HCT116 (cell line): ENCODE data around the gene FLACC1. TPM values are rescaled to one million over a fixed set of nuclear protein-coding genes. Genes with fewer than 3 reads are reported as not detected.

Experiments
- ATAC-seq: fragments of 200-7000 bp; cut with Tn5 transposase; 2 replicates; pipeline ENCODE4 v1.9.1; 2020; ENCODE audit warnings: mild to moderate bottlenecking, moderate library complexity
- BruUV-seq: library from RNA; stranded (reverse); fragments of 400-500 nt; replicated peaks from 2 replicates; lab custom pipeline; 2021; lab: Mats Ljungman, UMichigan
- CTCF ChIA-PET: fragments of 300-600 bp; sonication (Branson Sonifier 250); formaldehyde crosslinking; loops from one replicate; lab custom pipeline; 2021; ENCODE audit warnings: antibody characterized with exemption; lab: Charles Lee
- POLR2A ChIA-PET: fragments of 300-600, 350-600 bp; sonication (Branson Sonifier 250); formaldehyde crosslinking; loops from one replicate; lab custom pipeline; 2021; ENCODE audit warnings: antibody characterized with exemption; lab: Charles Lee
- RAD21 ChIA-PET, 2 experiments: fragments of 300-600 bp; sonication (Branson Sonifier 250); formaldehyde crosslinking; loops; one replicate each; lab custom pipeline; 2023; ENCODE audit warnings: low total read pairs in 2 of 2; ENCODE audit not compliant: uncharacterized antibody in 2 of 2, unreplicated experiment in 2 of 2, low non-redundant PET in 1 of 2; lab: Charles Lee
- DNase-seq: peaks from one replicate; pipeline ENCODE4 v3.0.0-alpha.2; 2010; ENCODE audit warnings: low read depth, low spot score
- H2AFZ ChIP-seq: fragments of 200-600 bp; shearing (Covaris generic), sonication (generic); 2 replicates; pipeline ENCODE4 v1.6.1; 2017; ENCODE audit warnings: low read depth, mixed run types, mixed read lengths, antibody characterized with exemption, low read length; ENCODE audit not compliant: poor library complexity, severe bottlenecking
- H3K27ac ChIP-seq: 2 replicates; pipeline ENCODE4 v1.5.1; 2012; ENCODE audit warnings: low read depth, low read length
- H3K27me3 ChIP-seq: fragments of 200-600 bp; sonication (generic); 2 replicates; pipeline ENCODE4 v1.6.1; 2016; ENCODE audit warnings: mixed run types, low read length, mixed read lengths; ENCODE audit not compliant: insufficient read depth
- H3K36me3 ChIP-seq, 2 experiments: fragments of 200-500 bp in 1 of 2; fragments of 200-600 bp in 1 of 2; sonication (Bioruptor generic) in 1 of 2; sonication (generic) in 1 of 2; 2 replicates each; pipeline versions ENCODE4 v1.5.1 to v1.6.1; 2014 to 2016; ENCODE audit warnings: low read length in 2 of 2, inconsistent platforms in 1 of 2, mixed read lengths in 1 of 2, mixed run types in 1 of 2; ENCODE audit not compliant: insufficient read depth in 2 of 2, control insufficient read depth in 1 of 2
- H3K4me1 ChIP-seq, 2 experiments: fragments of 200-600 bp in 1 of 2; sonication (generic) in 1 of 2; 2 replicates each; pipeline versions ENCODE4 v1.5.1 to v1.6.1; 2012 to 2017; ENCODE audit warnings: low read length in 2 of 2, inconsistent platforms in 1 of 2, mild to moderate bottlenecking in 1 of 2, mixed read lengths in 1 of 2, mixed run types in 1 of 2, moderate library complexity in 1 of 2; ENCODE audit not compliant: insufficient read depth in 2 of 2, control insufficient read depth in 1 of 2
- H3K4me2 ChIP-seq: fragments of 200-600 bp; sonication (generic); 2 replicates; pipeline ENCODE4 v1.6.1; 2017; ENCODE audit warnings: mixed run types, low read length, mixed read lengths
- H3K4me3 ChIP-seq, 2 experiments: fragments of 200-600 bp in 1 of 2; sonication (generic) in 1 of 2; replicated peaks in 1 of 2; 2 replicates each; pipeline ENCODE4 v1.5.1; 2011 to 2016; ENCODE audit warnings: low read length in 2 of 2, control low read depth in 1 of 2, low read depth in 1 of 2, mild to moderate bottlenecking in 1 of 2, mixed read lengths in 1 of 2, mixed run types in 1 of 2
- H3K79me2 ChIP-seq: fragments of 200-600 bp; sonication (generic); 2 replicates; pipeline ENCODE4 v1.6.1; 2017; ENCODE audit warnings: mild to moderate bottlenecking, mixed run types, low read length, moderate library complexity, mixed read lengths; ENCODE audit not compliant: insufficient read depth
- H3K9ac ChIP-seq: fragments of 200-600 bp; sonication (generic); 2 replicates; pipeline ENCODE4 v1.6.1; 2016; ENCODE audit warnings: low read length, mixed read lengths
- H3K9me2 ChIP-seq: fragments of 200-600 bp; sonication (generic), shearing (Covaris generic); 2 replicates; pipeline ENCODE4 v1.6.1; 2017; ENCODE audit warnings: mixed run types, mild to moderate bottlenecking, moderate library complexity; ENCODE audit not compliant: insufficient read depth
- H3K9me3 ChIP-seq, 2 experiments: fragments of 200-500 bp in 1 of 2; fragments of 200-600 bp in 1 of 2; sonication (Bioruptor generic) in 1 of 2; sonication (generic) in 1 of 2; 2 replicates each; pipeline ENCODE4 v1.6.1; 2014 to 2017; ENCODE audit warnings: low read length in 2 of 2, mixed read lengths in 2 of 2, inconsistent platforms in 1 of 2, low read depth in 1 of 2, mild to moderate bottlenecking in 1 of 2, mixed run types in 1 of 2, moderate library complexity in 1 of 2; ENCODE audit not compliant: control insufficient read depth in 1 of 2, insufficient read depth in 1 of 2
- H4K20me1 ChIP-seq: fragments of 200-600 bp; sonication (generic), shearing (Covaris generic); 2 replicates; pipeline ENCODE4 v1.6.1; 2017; ENCODE audit warnings: mixed run types, mild to moderate bottlenecking, moderate library complexity; ENCODE audit not compliant: insufficient read depth
- CBX3 ChIP-seq: IDR thresholded peaks from 2 replicates; pipeline ENCODE4 v1.6.1; 2012; ENCODE audit warnings: low read depth
- CEBPB ChIP-seq: IDR thresholded peaks from 2 replicates; pipeline ENCODE4 v1.6.1; 2012; ENCODE audit warnings: low read depth
- ELF1 ChIP-seq: IDR thresholded peaks from 2 replicates; pipeline ENCODE4 v1.6.1; 2012; ENCODE audit warnings: low read depth, borderline replicate concordance
- EZH2 ChIP-seq: fragments of 200-600 bp; sonication (generic); IDR thresholded peaks from 2 replicates; pipeline ENCODE4 v1.6.1; 2017; ENCODE audit warnings: antibody characterized with exemption, mixed run types
- FOSL1 ChIP-seq: IDR thresholded peaks from 2 replicates; pipeline ENCODE4 v1.6.1; 2012; ENCODE audit warnings: low read depth
- POLR2A ChIP-seq: IDR thresholded peaks from 2 replicates; pipeline ENCODE4 v1.7.0; 2011; ENCODE audit warnings: borderline replicate concordance; ENCODE audit not compliant: insufficient read depth, insufficient read length; ENCODE audit errors: extremely low read depth
- POLR2AphosphoS5 ChIP-seq: IDR thresholded peaks from 2 replicates; pipeline ENCODE4 v1.6.1; 2011; ENCODE audit warnings: mild to moderate bottlenecking, low read depth, low read length, moderate library complexity
- RAD21 ChIP-seq: IDR thresholded peaks from 2 replicates; pipeline ENCODE4 v1.6.1; 2012; ENCODE audit warnings: low read depth, mild to moderate bottlenecking
- SIN3A ChIP-seq: IDR thresholded peaks from 2 replicates; pipeline ENCODE4 v1.6.1; 2012; ENCODE audit warnings: low read depth
- SP1 ChIP-seq: IDR thresholded peaks from 2 replicates; pipeline ENCODE4 v1.6.1; 2012; ENCODE audit warnings: low read depth
- SRF ChIP-seq: IDR thresholded peaks from 2 replicates; pipeline ENCODE4 v1.6.1; 2012; ENCODE audit warnings: low read depth
- TCF7L2 ChIP-seq: IDR thresholded peaks from 2 replicates; pipeline ENCODE4 v1.7.0; 2011; ENCODE audit warnings: borderline replicate concordance, inconsistent platforms; ENCODE audit not compliant: insufficient read depth, insufficient read length; ENCODE audit errors: extremely low read depth
- YY1 ChIP-seq: IDR thresholded peaks from 2 replicates; pipeline ENCODE4 v1.6.1; 2011; ENCODE audit warnings: low read length, low read depth, moderate library complexity, mild to moderate bottlenecking; ENCODE audit not compliant: insufficient replicate concordance; ENCODE audit errors: extremely low read depth
- ZFX ChIP-seq: fragments of 450-650 bp; IDR thresholded peaks from 2 replicates; pipeline ENCODE4 v1.6.1; 2017
- intact Hi-C: fragments of 100-400 bp; cut with micrococcal nuclease; formaldehyde crosslinking; loops from 2 replicates; pipeline ENCODE4 v1.10.0; 2022
- total RNA-seq: library from RNA; stranded (reverse); gene quantifications from one replicate; pipeline ENCODE4 v1.2.1, GENCODE V29; 2021; ENCODE audit not compliant: unreplicated experiment
- TF ChIP-seq, protein P1 (sequence below), 3 experiments: fragments of 200-600 bp in 1 of 3; sonication (generic) in 1 of 3; IDR thresholded peaks in 2 of 3; conservative IDR thresholded peaks in 1 of 3; 2 replicates each; pipeline ENCODE4 v1.5.1; 2012 to 2017; ENCODE audit warnings: low read depth in 2 of 3, low read length in 2 of 3, antibody characterized with exemption in 1 of 3, borderline replicate concordance in 1 of 3, control low read depth in 1 of 3, mild to moderate bottlenecking in 1 of 3, mixed read lengths in 1 of 3, mixed run types in 1 of 3, moderate library complexity in 1 of 3; ENCODE audit not compliant: insufficient read depth in 1 of 3
- TF ChIP-seq, protein P2 (sequence below): IDR thresholded peaks from 2 replicates; pipeline ENCODE4 v1.6.1; 2012; ENCODE audit warnings: low read depth
- TF ChIP-seq, protein P3 (sequence below): IDR thresholded peaks from 2 replicates; pipeline ENCODE4 v1.6.1; 2012
- TF ChIP-seq, protein P4 (sequence below): IDR thresholded peaks from 2 replicates; pipeline ENCODE4 v1.6.1; 2011; ENCODE audit warnings: mild to moderate bottlenecking, low read length, moderate library complexity; ENCODE audit not compliant: insufficient replicate concordance; ENCODE audit errors: extremely low read depth
- TF ChIP-seq, protein P5 (sequence below): IDR thresholded peaks from 2 replicates; pipeline ENCODE4 v1.6.1; 2012

The FLACC1 gene
- total RNA-seq, 1 experiment from 2014 or later = 0.74 TPM

DNA sequence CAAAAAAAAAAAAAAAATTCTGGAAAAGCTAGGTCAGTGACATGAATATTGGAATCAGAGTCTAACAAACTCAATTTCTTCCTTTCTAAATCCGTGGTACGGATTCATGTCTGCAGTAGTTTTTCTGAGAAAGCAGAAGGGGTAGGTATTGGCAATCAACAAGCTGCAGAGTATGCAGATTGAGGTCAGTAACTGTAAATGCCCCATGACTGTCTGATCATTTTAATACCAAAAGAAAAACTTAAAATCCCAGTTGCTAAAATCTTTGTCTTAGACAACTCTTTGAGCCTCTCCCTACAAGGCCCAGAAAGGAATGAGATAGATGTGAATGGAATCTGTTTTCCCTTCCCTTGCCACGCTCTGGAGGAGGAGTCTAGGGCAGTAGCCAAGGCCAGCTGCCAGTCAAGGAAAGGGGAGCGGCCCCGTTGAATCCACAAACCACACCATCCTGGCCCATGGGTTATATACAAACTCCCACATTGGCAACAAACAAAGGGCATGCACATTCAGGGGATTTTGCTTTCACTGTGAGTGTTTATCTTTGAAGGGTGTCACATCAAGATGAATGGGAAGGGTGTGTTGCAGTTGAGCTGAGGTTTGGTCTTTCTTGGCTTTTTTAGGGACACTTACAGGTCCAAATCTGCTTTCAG, 102.9 kb downstream of the FLACC1 start:
- intact Hi-C loops = no loop called here
- Histone ChIP-seq H3K27ac (no peak overlapping the region), H3K36me3 (no peaks in the 10 kb centered on the region), H3K4me3 (no peak overlapping the region), H2AFZ (no peak overlapping the region), H3K4me1 (peaks cover 8 to 40% of the 10 kb centered on the region in 2 experiments), H3K4me2 (no peak overlapping the region), H3K9me2 (no peaks in the 10 kb centered on the region), H3K27me3 (no peaks in the 10 kb centered on the region), H3K79me2 (peaks cover 18% of the 10 kb centered on the region), H4K20me1 (no peaks in the 10 kb centered on the region), H3K9ac (no peak overlapping the region), H3K9me3 (no peaks in the 10 kb centered on the region)
- no peak for ATAC-seq
- BruUV-seq = no TSS peak
- CTCF ChIA-PET = no interaction called here
- POLR2A ChIA-PET = interaction anchor here (3.7 kb wide), 1 partner anchor 21 kb away, joined by 11 read pairs; no protein-coding TSS in a partner anchor
- RAD21 ChIA-PET = no interaction called here
- TF ChIP-seq, protein P1, sequence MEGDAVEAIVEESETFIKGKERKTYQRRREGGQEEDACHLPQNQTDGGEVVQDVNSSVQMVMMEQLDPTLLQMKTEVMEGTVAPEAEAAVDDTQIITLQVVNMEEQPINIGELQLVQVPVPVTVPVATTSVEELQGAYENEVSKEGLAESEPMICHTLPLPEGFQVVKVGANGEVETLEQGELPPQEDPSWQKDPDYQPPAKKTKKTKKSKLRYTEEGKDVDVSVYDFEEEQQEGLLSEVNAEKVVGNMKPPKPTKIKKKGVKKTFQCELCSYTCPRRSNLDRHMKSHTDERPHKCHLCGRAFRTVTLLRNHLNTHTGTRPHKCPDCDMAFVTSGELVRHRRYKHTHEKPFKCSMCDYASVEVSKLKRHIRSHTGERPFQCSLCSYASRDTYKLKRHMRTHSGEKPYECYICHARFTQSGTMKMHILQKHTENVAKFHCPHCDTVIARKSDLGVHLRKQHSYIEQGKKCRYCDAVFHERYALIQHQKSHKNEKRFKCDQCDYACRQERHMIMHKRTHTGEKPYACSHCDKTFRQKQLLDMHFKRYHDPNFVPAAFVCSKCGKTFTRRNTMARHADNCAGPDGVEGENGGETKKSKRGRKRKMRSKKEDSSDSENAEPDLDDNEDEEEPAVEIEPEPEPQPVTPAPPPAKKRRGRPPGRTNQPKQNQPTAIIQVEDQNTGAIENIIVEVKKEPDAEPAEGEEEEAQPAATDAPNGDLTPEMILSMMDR (IDR thresholded peaks at IDR 0.05 in 2 of 3, conservative IDR thresholded peaks at IDR 0.05 in 1 of 3; ENCODE audit: borderline replicate concordance in 1 of 3, insufficient read depth in 1 of 3, low read depth in 2 of 3, low read length in 2 of 3) = no peak
- no peak for TF ChIP-seq POLR2AphosphoS5
- TF ChIP-seq POLR2A = no peak
- TF ChIP-seq, protein P2, sequence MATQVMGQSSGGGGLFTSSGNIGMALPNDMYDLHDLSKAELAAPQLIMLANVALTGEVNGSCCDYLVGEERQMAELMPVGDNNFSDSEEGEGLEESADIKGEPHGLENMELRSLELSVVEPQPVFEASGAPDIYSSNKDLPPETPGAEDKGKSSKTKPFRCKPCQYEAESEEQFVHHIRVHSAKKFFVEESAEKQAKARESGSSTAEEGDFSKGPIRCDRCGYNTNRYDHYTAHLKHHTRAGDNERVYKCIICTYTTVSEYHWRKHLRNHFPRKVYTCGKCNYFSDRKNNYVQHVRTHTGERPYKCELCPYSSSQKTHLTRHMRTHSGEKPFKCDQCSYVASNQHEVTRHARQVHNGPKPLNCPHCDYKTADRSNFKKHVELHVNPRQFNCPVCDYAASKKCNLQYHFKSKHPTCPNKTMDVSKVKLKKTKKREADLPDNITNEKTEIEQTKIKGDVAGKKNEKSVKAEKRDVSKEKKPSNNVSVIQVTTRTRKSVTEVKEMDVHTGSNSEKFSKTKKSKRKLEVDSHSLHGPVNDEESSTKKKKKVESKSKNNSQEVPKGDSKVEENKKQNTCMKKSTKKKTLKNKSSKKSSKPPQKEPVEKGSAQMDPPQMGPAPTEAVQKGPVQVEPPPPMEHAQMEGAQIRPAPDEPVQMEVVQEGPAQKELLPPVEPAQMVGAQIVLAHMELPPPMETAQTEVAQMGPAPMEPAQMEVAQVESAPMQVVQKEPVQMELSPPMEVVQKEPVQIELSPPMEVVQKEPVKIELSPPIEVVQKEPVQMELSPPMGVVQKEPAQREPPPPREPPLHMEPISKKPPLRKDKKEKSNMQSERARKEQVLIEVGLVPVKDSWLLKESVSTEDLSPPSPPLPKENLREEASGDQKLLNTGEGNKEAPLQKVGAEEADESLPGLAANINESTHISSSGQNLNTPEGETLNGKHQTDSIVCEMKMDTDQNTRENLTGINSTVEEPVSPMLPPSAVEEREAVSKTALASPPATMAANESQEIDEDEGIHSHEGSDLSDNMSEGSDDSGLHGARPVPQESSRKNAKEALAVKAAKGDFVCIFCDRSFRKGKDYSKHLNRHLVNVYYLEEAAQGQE = no peak
- no peak for TF ChIP-seq FOSL1
- TF ChIP-seq CBX3 = no peak
- TF ChIP-seq, protein P3, sequence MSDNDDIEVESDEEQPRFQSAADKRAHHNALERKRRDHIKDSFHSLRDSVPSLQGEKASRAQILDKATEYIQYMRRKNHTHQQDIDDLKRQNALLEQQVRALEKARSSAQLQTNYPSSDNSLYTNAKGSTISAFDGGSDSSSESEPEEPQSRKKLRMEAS = no peak
- no peak for TF ChIP-seq ZFX
- TF ChIP-seq TCF7L2 = no peak
- TF ChIP-seq RAD21 = no peak
- no peak for TF ChIP-seq EZH2
- TF ChIP-seq, protein P4, sequence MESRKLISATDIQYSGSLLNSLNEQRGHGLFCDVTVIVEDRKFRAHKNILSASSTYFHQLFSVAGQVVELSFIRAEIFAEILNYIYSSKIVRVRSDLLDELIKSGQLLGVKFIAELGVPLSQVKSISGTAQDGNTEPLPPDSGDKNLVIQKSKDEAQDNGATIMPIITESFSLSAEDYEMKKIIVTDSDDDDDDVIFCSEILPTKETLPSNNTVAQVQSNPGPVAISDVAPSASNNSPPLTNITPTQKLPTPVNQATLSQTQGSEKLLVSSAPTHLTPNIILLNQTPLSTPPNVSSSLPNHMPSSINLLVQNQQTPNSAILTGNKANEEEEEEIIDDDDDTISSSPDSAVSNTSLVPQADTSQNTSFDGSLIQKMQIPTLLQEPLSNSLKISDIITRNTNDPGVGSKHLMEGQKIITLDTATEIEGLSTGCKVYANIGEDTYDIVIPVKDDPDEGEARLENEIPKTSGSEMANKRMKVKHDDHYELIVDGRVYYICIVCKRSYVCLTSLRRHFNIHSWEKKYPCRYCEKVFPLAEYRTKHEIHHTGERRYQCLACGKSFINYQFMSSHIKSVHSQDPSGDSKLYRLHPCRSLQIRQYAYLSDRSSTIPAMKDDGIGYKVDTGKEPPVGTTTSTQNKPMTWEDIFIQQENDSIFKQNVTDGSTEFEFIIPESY = no peak
- TF ChIP-seq, protein P5, sequence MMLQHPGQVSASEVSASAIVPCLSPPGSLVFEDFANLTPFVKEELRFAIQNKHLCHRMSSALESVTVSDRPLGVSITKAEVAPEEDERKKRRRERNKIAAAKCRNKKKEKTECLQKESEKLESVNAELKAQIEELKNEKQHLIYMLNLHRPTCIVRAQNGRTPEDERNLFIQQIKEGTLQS = no peak
- TF ChIP-seq CEBPB = no peak
- no peak for TF ChIP-seq SP1
- TF ChIP-seq ELF1 = no peak
- TF ChIP-seq SRF = no peak
- no peak for TF ChIP-seq SIN3A
- TF ChIP-seq YY1 = no peak
- no peak for DNase-seq
